IMR-90 (cell line): ENCODE results near the gene C16orf89. TPM values are rescaled to one million over a fixed set of nuclear protein-coding genes. Genes with fewer than 3 reads are reported as not detected.
A peak's percentile ranks its signal among the peaks of the same experiment; 100 is the strongest.

ENCODE experiments used
- ATAC-seq: fragments of 200-7000 bp; cut with Tn5 transposase; 2 replicates; pipeline ENCODE4 v1.9.1; 2020; ENCODE audit warnings: low read depth, mild to moderate bottlenecking, moderate library complexity
- BruUV-seq: library from RNA; stranded (reverse); fragments of 400-500 nt; replicated peaks from 2 replicates; lab custom pipeline; 2021; lab: Mats Ljungman, UMichigan
- CTCF ChIA-PET: fragments of 300-600 bp; formaldehyde crosslinking; extraction: SDS; loops from one replicate; lab custom pipeline; 2021; ENCODE audit warnings: antibody characterized with exemption; lab: Yijun Ruan, JAX
- POLR2A ChIA-PET: fragments of 300-600 bp; sonication (Branson Sonifier 250); formaldehyde crosslinking; loops from one replicate; lab custom pipeline; 2022; ENCODE audit warnings: antibody characterized with exemption; ENCODE audit not compliant: unreplicated experiment; lab: Charles Lee
- DNase-seq: peaks from one replicate; pipeline ENCODE4 v3.0.0; 2013
- H2AFZ ChIP-seq: replicated peaks from 2 replicates; pipeline ENCODE3; 2013; ENCODE audit warnings: low read length, mild to moderate bottlenecking; ENCODE audit not compliant: poor library complexity
- H2AK5ac ChIP-seq: 2 replicates; pipeline ENCODE4 v1.6.1; 2013; ENCODE audit warnings: low read depth, low read length, inconsistent platforms
- H2AK9ac ChIP-seq: replicated peaks from 2 replicates; pipeline ENCODE3; 2013; ENCODE audit warnings: mild to moderate bottlenecking, low read depth, low read length, moderate library complexity; ENCODE audit not compliant: poor library complexity
- H2BK120ac ChIP-seq: 2 replicates; pipeline ENCODE4 v1.6.1; 2013; ENCODE audit warnings: low read depth, low read length, inconsistent platforms
- H2BK15ac ChIP-seq: 3 replicates; pipeline ENCODE4 v1.6.1; 2013; ENCODE audit warnings: low read depth, low read length, inconsistent platforms
- H2BK20ac ChIP-seq: 2 replicates; pipeline ENCODE4 v1.6.1; 2013; ENCODE audit warnings: low read depth, mild to moderate bottlenecking, inconsistent platforms, low read length, moderate library complexity
- H2BK5ac ChIP-seq: 2 replicates; pipeline ENCODE4 v1.6.1; 2013; ENCODE audit warnings: mild to moderate bottlenecking, low read depth, low read length, inconsistent platforms; ENCODE audit not compliant: poor library complexity, severe bottlenecking
- H3K14ac ChIP-seq: replicated peaks from 2 replicates; pipeline ENCODE4 v1.6.1; 2013; ENCODE audit warnings: low read depth, low read length, inconsistent platforms
- H3K18ac ChIP-seq: 2 replicates; pipeline ENCODE4 v1.6.1; 2013; ENCODE audit warnings: low read depth, low read length, control low read depth
- H3K23ac ChIP-seq: 2 replicates; pipeline ENCODE4 v1.6.1; 2013; ENCODE audit warnings: low read depth, low read length, inconsistent platforms
- H3K27ac ChIP-seq: 2 replicates; pipeline ENCODE4 v1.5.1; 2013; ENCODE audit warnings: mild to moderate bottlenecking, control low read depth, low read length; ENCODE audit not compliant: insufficient read depth
- H3K27me3 ChIP-seq: 2 replicates; pipeline ENCODE4 v1.6.1; 2013; ENCODE audit warnings: low read length; ENCODE audit not compliant: control insufficient read depth, insufficient read depth
- H3K36me3 ChIP-seq: 2 replicates; pipeline ENCODE4 v1.6.1; 2013; ENCODE audit warnings: low read length, mixed read lengths; ENCODE audit not compliant: control insufficient read depth, insufficient read depth
- H3K4ac ChIP-seq: 2 replicates; pipeline ENCODE4 v1.6.1; 2013; ENCODE audit warnings: low read depth, low read length, inconsistent platforms
- H3K4me1 ChIP-seq: 2 replicates; pipeline ENCODE4 v1.6.1; 2013; ENCODE audit warnings: low read length, mixed read lengths; ENCODE audit not compliant: control insufficient read depth, insufficient read depth
- H3K4me2 ChIP-seq: 2 replicates; pipeline ENCODE4 v1.6.1; 2013; ENCODE audit warnings: low read depth, mild to moderate bottlenecking, control low read depth, low read length, moderate library complexity
- H3K4me3 ChIP-seq: 2 replicates; pipeline ENCODE4 v1.5.1; 2013; ENCODE audit warnings: low read depth, mild to moderate bottlenecking, control low read depth, low read length, moderate library complexity; ENCODE audit not compliant: insufficient read depth
- H3K56ac ChIP-seq: 2 replicates; pipeline ENCODE4 v1.6.1; 2013; ENCODE audit warnings: low read length, inconsistent platforms; ENCODE audit not compliant: insufficient read depth; ENCODE audit errors: extremely low read depth
- H3K79me1 ChIP-seq, 2 experiments: 2 replicates each; pipeline ENCODE4 v1.6.1; 2013; ENCODE audit warnings: low read length in 2 of 2, inconsistent platforms in 1 of 2, low read depth in 1 of 2
- H3K9ac ChIP-seq: 2 replicates; pipeline ENCODE4 v1.6.1; 2013; ENCODE audit warnings: low read depth, low read length, control low read depth
- H3K9me1 ChIP-seq: 2 replicates; pipeline ENCODE4 v1.6.1; 2013; ENCODE audit warnings: low read length, inconsistent platforms; ENCODE audit not compliant: insufficient read depth
- H3K9me3 ChIP-seq: 2 replicates; pipeline ENCODE4 v1.6.1; 2013; ENCODE audit warnings: low read length; ENCODE audit not compliant: control insufficient read depth, insufficient read depth
- H4K20me1 ChIP-seq: 2 replicates; pipeline ENCODE4 v1.6.1; 2013; ENCODE audit warnings: low read length, inconsistent platforms; ENCODE audit not compliant: insufficient read depth
- H4K5ac ChIP-seq: 2 replicates; pipeline ENCODE4 v1.6.1; 2013; ENCODE audit warnings: mild to moderate bottlenecking, low read depth, low read length, control low read depth
- H4K8ac ChIP-seq, 2 experiments: 2 replicates each; pipeline ENCODE4 v1.6.1; 2013; ENCODE audit warnings: low read depth in 2 of 2, low read length in 2 of 2, control low read depth in 1 of 2, inconsistent platforms in 1 of 2
- H4K91ac ChIP-seq: 2 replicates; pipeline ENCODE4 v1.6.1; 2013; ENCODE audit warnings: low read depth, low read length, inconsistent platforms; ENCODE audit not compliant: insufficient read depth
- BHLHE40 ChIP-seq: fragments of 150-350 bp; IDR thresholded peaks from 2 replicates; pipeline ENCODE4 v1.6.1; 2016; ENCODE audit warnings: mild to moderate bottlenecking, low read depth, low read length
- CEBPB ChIP-seq: IDR thresholded peaks from 2 replicates; pipeline ENCODE4 v1.6.1; 2012; ENCODE audit warnings: low read depth, low read length, improper control_type of control experiment
- CTCF ChIP-seq: conservative IDR thresholded peaks from 2 replicates; pipeline ENCODE4 v1.5.1; 2012; ENCODE audit warnings: mild to moderate bottlenecking, low read depth, low read length, improper control_type of control experiment
- ELK1 ChIP-seq: fragments of 150-350 bp; IDR thresholded peaks from 2 replicates; pipeline ENCODE4 v1.6.1; 2016; ENCODE audit warnings: low read depth, mild to moderate bottlenecking, low read length, moderate library complexity, borderline replicate concordance
- FOS ChIP-seq: fragments of 150-350 bp; IDR thresholded peaks from 2 replicates; pipeline ENCODE4 v1.6.1; 2016; ENCODE audit warnings: low read depth, low read length
- MAFK ChIP-seq: IDR thresholded peaks from 2 replicates; pipeline ENCODE4 v1.6.1; 2012; ENCODE audit warnings: low read depth, low read length, improper control_type of control experiment
- MAZ ChIP-seq: IDR thresholded peaks from 2 replicates; pipeline ENCODE4 v1.6.1; 2012; ENCODE audit warnings: low read depth, mild to moderate bottlenecking, low read length, improper control_type of control experiment, moderate library complexity, borderline replicate concordance
- MXI1 ChIP-seq: IDR thresholded peaks from 2 replicates; pipeline ENCODE4 v1.6.1; 2012; ENCODE audit warnings: low read depth, mild to moderate bottlenecking, low read length, moderate library complexity, borderline replicate concordance
- NFE2L2 ChIP-seq: fragments of 150-350 bp; IDR thresholded peaks from 2 replicates; pipeline ENCODE4 v1.6.1; 2016; ENCODE audit warnings: low read depth, mild to moderate bottlenecking, low read length
- POLR2A ChIP-seq: IDR thresholded peaks from 2 replicates; pipeline ENCODE4 v1.6.1; 2012; ENCODE audit warnings: mild to moderate bottlenecking, low read depth, low read length
- RAD21 ChIP-seq: IDR thresholded peaks from 2 replicates; pipeline ENCODE4 v1.6.1; 2012; ENCODE audit warnings: low read length, improper control_type of control experiment
- RCOR1 ChIP-seq: IDR thresholded peaks from 2 replicates; pipeline ENCODE4 v1.6.1; 2012; ENCODE audit warnings: mild to moderate bottlenecking, low read length, improper control_type of control experiment; ENCODE audit not compliant: insufficient replicate concordance
- RFX5 ChIP-seq: IDR thresholded peaks from 2 replicates; pipeline ENCODE4 v1.8.0; 2012; ENCODE audit warnings: low read depth, mild to moderate bottlenecking, low read length, moderate library complexity
- SMC3 ChIP-seq: fragments of 150-350 bp; IDR thresholded peaks from 2 replicates; pipeline ENCODE4 v1.6.1; 2016; ENCODE audit warnings: low read depth, mild to moderate bottlenecking, antibody characterized with exemption, low read length, moderate library complexity
- USF2 ChIP-seq: fragments of 150-350 bp; IDR thresholded peaks from 2 replicates; pipeline ENCODE4 v1.6.1; 2017; ENCODE audit warnings: mild to moderate bottlenecking, antibody characterized with exemption, low read length, low read depth
- WGBS, 2 experiments: methylation state at CpG; one replicate each; pipeline versions ENCODE4 v1.1.5 to v1.1.7; 2013; ENCODE audit warnings: missing lambda C conversion rate in 2 of 2; ENCODE audit not compliant: insufficient read length in 1 of 2; ENCODE audit errors: extremely low coverage in 2 of 2; 5-methylcytosine and 5-hydroxymethylcytosine counted together
- dilution Hi-C: fragments of 300-500 bp; cut with HindIII; formaldehyde crosslinking; loops from one replicate; pipeline ENCODE4 v1.14.3; 2018; ENCODE audit warnings: low sequenced_read_pairs; ENCODE audit not compliant: unreplicated experiment
- in situ Hi-C: fragments of 300-500 bp; cut with MboI; formaldehyde crosslinking; loops from 3 replicates; pipeline ENCODE4 v1.14.3; 2019; ENCODE audit warnings: low sequenced_read_pairs, inconsistent platforms, mixed read lengths
- intact Hi-C: fragments of 100-400 bp; cut with micrococcal nuclease; formaldehyde crosslinking; loops from 2 replicates; pipeline ENCODE4 v1.10.0; 2022
- polyA plus RNA-seq, 3 experiments: library from polyadenylated mRNA; depleted of rRNA; stranded (reverse); fragments of >200 nt; gene quantifications; 2 replicates each; pipeline ENCODE4 v1.2.3, GENCODE V29; 2012; ENCODE audit warnings: low replicate concordance in 1 of 3
- total RNA-seq: library from RNA; depleted of rRNA; stranded (reverse); fragments of >200 nt; gene quantifications from 2 replicates; pipeline ENCODE4 v1.2.3, GENCODE V29; 2012

Gene C16orf89
- total and polyA plus RNA-seq, 2 of the 4 experiments (the other 2 are of a cell fraction) = 0.17 to 0.18 TPM

GRCh38 chr16:5034167-5034523, 31.6 kb downstream of the C16orf89 start:
- Histone ChIP-seq H2BK20ac (no peak overlapping the region), H4K8ac (peak overlapping the region; percentile 85 to 92), H3K4me1 (peaks cover 3% of the 10 kb centered on the region; the same call in 1 of the 2 replicates), H4K20me1 (no peaks in the 10 kb centered on the region), H3K27me3 (no peaks in the 10 kb centered on the region), H3K79me1 (peaks cover 3 to 13% of the 10 kb centered on the region in 2 experiments; a peak in 2 of 4 replicates), H2AK5ac (no peak overlapping the region), H2AFZ (peak overlapping the region; percentile 99), H3K14ac (peak overlapping the region; percentile 21), H3K9me1 (peaks cover 8% of the 10 kb centered on the region), H3K9ac (peak overlapping the region; percentile 64; the same call in 1 of the 2 replicates), H3K36me3 (0 out of 2 replicates have a peak, but pooled peaks cover 1% of the 10 kb centered on the region), H3K4ac (no peak overlapping the region), H4K5ac (peak overlapping the region; percentile 97), H3K4me3 (peak overlapping the region; percentile 86), H4K91ac (0 out of 2 replicates have a peak overlapping the region, but pooled peaks have one; percentile 37), H2BK5ac (no peak overlapping the region), H3K4me2 (peak overlapping the region; percentile 81), H2BK120ac (no peak overlapping the region), H2BK15ac (no peak overlapping the region), H3K56ac (no peak overlapping the region), H3K9me3 (no peaks in the 10 kb centered on the region), H2AK9ac (no peak overlapping the region), H3K18ac (no peak overlapping the region), H3K27ac (no peak overlapping the region), H3K23ac (no peak overlapping the region)
- WGBS, 2 experiments = 20% methylated on average over 2 of the region's 2 CpGs; no CpG with 5 or more reads in 1 of the 2 experiments
- ChIA-PET POLR2A (no interaction called here), CTCF (no interaction called here)
- DNase-seq (no peak), ATAC-seq (no peak)
- in situ Hi-C loops = no loop called here
- no TSS peak for BruUV-seq
- intact Hi-C loops = loop anchor here (5.0 kb wide), 1 partner anchor 187 kb away; the partner anchor contains the start of genes GLYR1 and UBN1
- TF ChIP-seq RFX5 (no peak), BHLHE40 (no peak), SMC3 (no peak), RAD21 (no peak), FOS (no peak), MAZ (no peak), NFE2L2 (no peak), USF2 (no peak), MXI1 (no peak), CEBPB (no peak), CTCF (no peak), ELK1 (no peak), POLR2A (no peak), RCOR1 (no peak), MAFK (no peak)
- dilution Hi-C loops = no loop called here
